Peyer's patch (tissue), 4 donors: ENCODE results near the gene BCAN. TPM values are rescaled to one million over a fixed set of nuclear protein-coding genes. Genes with fewer than 3 reads are reported as not detected.
"Not testable (repeated sequence)": the region's sequence is repeated elsewhere in the genome, so short reads cannot be mapped to it uniquely, and the experiment has no call there.

Source experiments
- DNase-seq, 3 donors: peaks; one replicate each; pipeline ENCODE4 v3.0.0-alpha.2; 2017 to 2019
- H3K27ac ChIP-seq, 4 donors: fragments of 200-600 bp; sonication (generic); one replicate each; pipeline ENCODE4 v1.5.1; 2016 to 2019
- H3K27me3 ChIP-seq, 2 donors: fragments of 200-600 bp; sonication (generic); one replicate each; pipeline ENCODE4 v1.5.1; 2019
- H3K36me3 ChIP-seq, 3 donors: fragments of 200-600 bp; sonication (generic); one replicate each; pipeline ENCODE4 v1.5.1; 2016 to 2019
- H3K4me1 ChIP-seq, 4 donors: fragments of 200-600 bp; sonication (generic); one replicate each; pipeline ENCODE4 v1.5.1; 2016 to 2019
- H3K4me3 ChIP-seq, 4 donors: fragments of 200-600 bp; sonication (generic); 1 replicate in 3 of 4; 2 replicates in 1 of 4; pipeline ENCODE4 v1.5.1; 2016 to 2019; ENCODE audit warnings: mild to moderate bottlenecking in 1 of 4
- H3K9me3 ChIP-seq, 4 donors: fragments of 200-600 bp; sonication (generic); one replicate each; pipeline ENCODE4 v1.5.1; 2016 to 2019; ENCODE audit warnings: mild to moderate bottlenecking in 1 of 4
- POLR2A ChIP-seq, 2 donors: fragments of 450-650 bp; IDR thresholded peaks; one replicate each; pipeline ENCODE4 v1.5.1; 2017; ENCODE audit warnings: antibody characterized with exemption in 2 of 2, mild to moderate bottlenecking in 2 of 2, moderate library complexity in 2 of 2
- total RNA-seq, 4 donors: library from RNA; depleted of rRNA; stranded (reverse); fragments of >200 nt; gene quantifications; one replicate each; pipeline ENCODE4 v1.1.0, GENCODE V29; 2016
- TF ChIP-seq, protein P1 (sequence below), 6 experiments: fragments of 450-650 bp in 4 of 6; fragments of 200-600 bp in 2 of 6; sonication (generic) in 1 of 6; IDR thresholded peaks; one replicate each; pipeline ENCODE4 v1.5.1; 2017 to 2019; ENCODE audit warnings: antibody characterized with exemption in 6 of 6, mild to moderate bottlenecking in 3 of 6, moderate library complexity in 1 of 6

BCAN gene
- total RNA-seq, 4 donors from 2014 or later: 0.28 to 1.3 TPM; not detected in 2

DNA sequence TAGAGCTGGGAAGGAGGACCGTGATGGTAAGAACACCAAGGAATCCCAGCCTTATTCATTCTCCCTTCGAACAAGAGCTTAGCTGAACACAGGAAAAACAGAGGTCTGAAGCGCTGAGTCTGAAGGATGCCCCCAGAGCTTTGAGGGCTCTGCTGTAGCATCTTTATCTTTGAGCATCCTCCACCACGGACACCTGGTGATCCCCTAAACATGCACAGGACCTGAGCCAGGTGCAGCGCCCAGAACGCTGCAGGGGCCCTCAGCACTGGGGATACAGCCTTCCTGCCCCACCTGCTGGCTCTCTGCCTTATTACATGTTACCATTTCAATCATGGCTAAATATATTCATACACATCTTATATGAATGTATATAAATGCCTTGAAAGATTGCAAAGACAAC lies 32.9 kb upstream of the BCAN start:
- Histone ChIP-seq H3K9me3 (no peaks in the 10 kb centered on the region), H3K36me3 (no peaks in the 10 kb centered on the region), H3K4me1 (no peaks in the 10 kb centered on the region), H3K27me3 (no peaks in the 10 kb centered on the region), H3K27ac (no peak overlapping the region), H3K4me3 (no peak overlapping the region)
- DNase-seq: peak in 2 of 3 donors; percentile 61 to 80
- TF ChIP-seq POLR2A (IDR thresholded peaks at IDR 0.05): no peak
- TF ChIP-seq, protein P1, sequence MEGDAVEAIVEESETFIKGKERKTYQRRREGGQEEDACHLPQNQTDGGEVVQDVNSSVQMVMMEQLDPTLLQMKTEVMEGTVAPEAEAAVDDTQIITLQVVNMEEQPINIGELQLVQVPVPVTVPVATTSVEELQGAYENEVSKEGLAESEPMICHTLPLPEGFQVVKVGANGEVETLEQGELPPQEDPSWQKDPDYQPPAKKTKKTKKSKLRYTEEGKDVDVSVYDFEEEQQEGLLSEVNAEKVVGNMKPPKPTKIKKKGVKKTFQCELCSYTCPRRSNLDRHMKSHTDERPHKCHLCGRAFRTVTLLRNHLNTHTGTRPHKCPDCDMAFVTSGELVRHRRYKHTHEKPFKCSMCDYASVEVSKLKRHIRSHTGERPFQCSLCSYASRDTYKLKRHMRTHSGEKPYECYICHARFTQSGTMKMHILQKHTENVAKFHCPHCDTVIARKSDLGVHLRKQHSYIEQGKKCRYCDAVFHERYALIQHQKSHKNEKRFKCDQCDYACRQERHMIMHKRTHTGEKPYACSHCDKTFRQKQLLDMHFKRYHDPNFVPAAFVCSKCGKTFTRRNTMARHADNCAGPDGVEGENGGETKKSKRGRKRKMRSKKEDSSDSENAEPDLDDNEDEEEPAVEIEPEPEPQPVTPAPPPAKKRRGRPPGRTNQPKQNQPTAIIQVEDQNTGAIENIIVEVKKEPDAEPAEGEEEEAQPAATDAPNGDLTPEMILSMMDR (IDR thresholded peaks at IDR 0.05): peak; percentile 21 to 73 (median 62)

DNA sequence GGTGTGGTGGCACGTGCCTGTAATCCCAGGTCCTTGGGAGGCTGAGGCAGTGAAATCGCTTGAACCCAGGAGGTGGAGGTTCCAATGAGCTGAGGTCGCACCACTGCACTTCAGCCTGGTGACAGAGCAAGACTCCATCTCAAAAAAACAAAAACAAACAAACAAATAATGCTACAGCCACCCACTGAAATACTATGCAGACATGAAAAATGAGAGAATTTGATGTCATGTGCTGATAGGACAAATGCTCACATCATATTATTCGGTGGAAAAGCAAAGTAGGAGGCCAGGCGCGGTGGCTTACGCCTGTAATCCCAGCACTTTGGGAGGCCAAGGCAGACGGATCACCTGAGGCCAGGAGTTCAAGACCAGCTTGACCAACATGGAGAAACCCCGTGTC lies 31.8 kb upstream of the BCAN start:
- H3K4me1 ChIP-seq, H3K27me3 ChIP-seq, H3K9me3 ChIP-seq, H3K36me3 ChIP-seq, H3K27ac ChIP-seq, H3K4me3 ChIP-seq, DNase-seq: not testable (repeated sequence)

DNA sequence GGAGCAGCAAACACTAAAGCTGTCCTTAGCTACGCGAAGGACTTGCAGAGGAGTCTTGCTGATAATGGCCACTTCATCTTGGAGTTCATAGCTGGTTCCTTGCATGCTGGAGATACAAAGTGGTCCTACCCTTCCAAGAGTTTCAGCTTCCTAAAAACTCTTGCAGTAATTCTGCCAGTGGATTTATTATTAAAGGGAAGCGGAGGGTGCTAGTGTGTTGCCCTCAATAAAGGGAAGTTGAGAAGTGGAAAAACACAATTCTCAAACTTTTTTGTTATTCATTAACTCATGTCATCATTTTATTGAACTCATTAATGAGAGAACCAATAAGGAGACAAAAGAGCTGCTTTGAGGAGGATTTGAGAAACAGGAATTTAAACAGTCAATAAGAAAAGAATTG lies 29.3 kb upstream of the BCAN start:
- Histone ChIP-seq H3K4me1 (peaks cover 0 to 10% (median 0%) of the 10 kb centered on the region in 4 donors), H3K27ac (no peak overlapping the region), H3K36me3 (no peaks in the 10 kb centered on the region), H3K27me3 (no peaks in the 10 kb centered on the region), H3K4me3 (no peak overlapping the region), H3K9me3 (no peaks in the 10 kb centered on the region)
- TF ChIP-seq, protein P1 (IDR thresholded peaks at IDR 0.05): no peak
- TF ChIP-seq POLR2A (IDR thresholded peaks at IDR 0.05): no peak
- no peak for DNase-seq

DNA sequence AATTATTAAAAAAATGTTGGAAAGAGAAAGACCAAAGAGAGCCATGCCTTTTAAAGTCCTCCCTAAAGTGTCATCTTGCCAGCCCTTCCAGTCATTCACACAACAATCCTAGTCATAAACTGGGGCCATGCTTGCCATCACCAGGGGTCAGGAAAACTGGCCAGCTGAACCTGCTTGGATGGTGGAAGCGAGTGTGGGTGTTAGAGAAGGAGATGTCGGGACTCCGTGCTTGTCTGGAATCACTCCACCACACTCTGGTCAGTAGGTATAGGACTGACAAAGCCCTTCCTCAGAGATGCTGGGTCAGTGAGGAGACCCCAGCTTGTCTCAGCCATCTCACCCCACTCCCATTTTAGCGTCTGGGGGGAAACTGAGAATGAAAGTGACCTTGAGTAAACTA lies 26.0 kb upstream of the BCAN start:
- no peaks in the 10 kb centered on the region for H3K27me3 ChIP-seq
- peaks cover 0 to 10% (median 0%) of the 10 kb centered on the region in 4 donors for H3K4me1 ChIP-seq
- no peaks in the 10 kb centered on the region for H3K36me3 ChIP-seq
- no peak overlapping the region for H3K4me3 ChIP-seq
- DNase-seq: no peak
- no peak for TF ChIP-seq POLR2A (IDR thresholded peaks at IDR 0.05)
- TF ChIP-seq, protein P1 (IDR thresholded peaks at IDR 0.05): no peak
- peak overlapping the region in 2 of 4 donors; percentile 57 to 77 for H3K27ac ChIP-seq
- H3K9me3 ChIP-seq: no peaks in the 10 kb centered on the region

DNA sequence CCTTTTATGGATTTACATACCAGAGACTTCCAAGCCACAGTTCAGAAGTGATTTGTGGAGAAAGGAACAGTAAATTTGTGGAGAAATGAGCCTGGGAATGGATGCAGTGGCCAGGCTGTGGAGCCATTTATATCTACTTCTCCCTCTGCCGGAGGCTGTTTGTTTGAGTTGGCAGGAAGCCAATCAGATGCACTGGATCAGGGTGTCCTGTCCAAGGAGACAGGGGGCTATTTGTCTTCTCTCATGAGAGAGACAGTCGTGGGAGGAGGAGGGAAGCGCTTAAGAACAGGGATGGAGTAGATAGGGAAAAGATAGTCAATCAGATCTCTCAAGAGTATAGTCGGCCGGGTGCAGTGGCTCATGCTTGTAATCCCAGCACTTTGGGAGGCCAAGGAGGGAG lies 25.5 kb upstream of the BCAN start:
- no peak overlapping the region for H3K4me3 ChIP-seq
- no peak for DNase-seq
- no peaks in the 10 kb centered on the region for H3K27me3 ChIP-seq
- no peaks in the 10 kb centered on the region for H3K9me3 ChIP-seq
- H3K4me1 ChIP-seq: peaks cover 0 to 10% (median 0%) of the 10 kb centered on the region in 4 donors
- peak overlapping the region in 2 of 4 donors; percentile 57 to 77 for H3K27ac ChIP-seq
- TF ChIP-seq POLR2A (IDR thresholded peaks at IDR 0.05): no peak
- TF ChIP-seq, protein P1 (IDR thresholded peaks at IDR 0.05): no peak
- no peaks in the 10 kb centered on the region for H3K36me3 ChIP-seq

DNA sequence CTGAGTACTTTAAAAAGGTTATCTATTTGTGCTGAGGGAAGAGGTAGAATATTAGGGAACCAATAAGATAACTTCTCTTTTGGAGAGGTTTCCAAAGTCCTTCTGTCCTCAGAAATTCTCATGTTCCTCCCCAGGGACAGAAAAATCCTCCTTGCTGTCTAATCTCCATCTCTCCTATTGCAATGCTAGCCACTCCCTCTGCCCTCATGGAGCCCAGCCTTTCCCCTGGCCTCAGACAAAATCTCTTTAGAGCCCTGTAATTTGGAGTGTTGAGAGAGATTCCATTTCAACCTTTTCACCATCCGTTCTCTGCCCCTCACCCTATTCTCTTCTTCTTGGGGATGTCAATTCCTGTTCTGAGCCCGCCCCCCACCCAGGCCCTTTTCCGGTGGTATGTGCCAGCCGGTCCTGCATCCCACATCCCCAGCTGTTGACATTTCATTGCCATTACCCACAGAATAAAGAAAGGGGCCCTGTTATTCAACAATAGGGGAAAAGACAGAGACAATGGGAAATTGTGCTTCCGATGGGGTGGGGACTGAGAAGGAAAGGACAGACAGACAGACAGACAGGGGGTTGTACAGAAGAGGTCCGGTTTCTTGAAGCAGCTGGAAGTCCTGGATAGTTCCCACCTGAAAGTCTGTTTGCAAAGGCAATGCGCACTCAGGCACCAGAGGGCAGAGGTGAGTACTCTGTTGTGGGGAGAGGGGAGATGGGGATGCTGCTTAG lies 22.9 kb upstream of the BCAN start, which contains the start of gene HAPLN2:
Gene HAPLN2 (plus strand): TSS at position 563 of the 729 bp plus-strand sequence. CDS start 4,076 bp downstream, outside the sequence.
- no peak within 1 kb of the TSS for H3K4me3 ChIP-seq
- H3K36me3 ChIP-seq: no peaks in the 10 kb centered on the region
- TF ChIP-seq, protein P1 (IDR thresholded peaks at IDR 0.05): peak in 3 of 6 experiments; percentile 13 to 33 (median 21)
- no peak for TF ChIP-seq POLR2A (IDR thresholded peaks at IDR 0.05)
- DNase-seq: no peak
- H3K4me1 ChIP-seq: peaks cover 2 to 17% (median 4%) of the 10 kb centered on the region in 4 donors
- H3K9me3 ChIP-seq: no peaks in the 10 kb centered on the region
- H3K27me3 ChIP-seq: peaks cover 0 to 7% of the 10 kb centered on the region in 2 donors
- no peak within 1 kb of the TSS for H3K27ac ChIP-seq
